GM21360 (cell line): ENCODE data around the gene TLCD3B.

Source experiments
- ATAC-seq: cut with Tn5 transposase; IDR thresholded peaks from one replicate; pipeline ENCODE4 v1.9.1; 2021; ENCODE audit warnings: mild to moderate bottlenecking, moderate library complexity; ENCODE audit not compliant: unreplicated experiment

The TLCD3B gene

DNA sequence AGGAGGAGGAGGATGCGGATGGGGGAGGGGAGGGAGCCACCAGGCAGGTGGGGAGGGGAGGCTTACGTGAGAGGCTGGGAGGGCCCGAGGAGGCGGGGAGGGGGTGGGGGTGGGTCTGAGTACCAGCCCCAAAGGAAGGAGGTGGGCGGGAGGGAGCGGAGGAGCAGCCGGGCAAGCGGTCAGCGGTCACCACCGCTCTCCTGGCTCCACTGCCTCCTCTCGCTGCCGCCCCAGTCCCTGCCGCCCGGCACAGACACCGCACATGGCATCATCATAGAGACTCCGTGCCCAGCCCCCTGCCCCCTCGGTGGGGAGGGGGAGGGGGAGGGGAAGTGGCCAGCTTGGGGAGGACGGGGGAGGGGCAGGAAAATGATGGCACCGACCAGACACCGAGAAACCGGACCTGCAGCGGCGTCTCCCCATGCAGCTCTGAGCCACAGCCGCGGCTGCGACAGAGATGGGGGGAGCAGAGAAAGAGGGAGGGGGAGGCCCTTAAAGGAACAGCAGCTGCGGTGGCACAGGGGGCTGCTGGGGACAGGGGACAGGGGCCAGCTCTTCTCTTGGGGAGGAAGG lies at the start of gene TLCD3B:
TSS of gene TLCD3B (minus strand) at position 431 of the 573 bp plus-strand sequence. CDS start 744 bp downstream, outside the sequence.
- ATAC-seq, result no peak

GRCh38 chr16:30079480-30079879 lies 48.4 kb upstream of the TLCD3B start:
- ATAC-seq, result no peak

GRCh38 chr16:30078744-30079143 lies 47.7 kb upstream of the TLCD3B start:
- ATAC-seq, result no peak

DNA sequence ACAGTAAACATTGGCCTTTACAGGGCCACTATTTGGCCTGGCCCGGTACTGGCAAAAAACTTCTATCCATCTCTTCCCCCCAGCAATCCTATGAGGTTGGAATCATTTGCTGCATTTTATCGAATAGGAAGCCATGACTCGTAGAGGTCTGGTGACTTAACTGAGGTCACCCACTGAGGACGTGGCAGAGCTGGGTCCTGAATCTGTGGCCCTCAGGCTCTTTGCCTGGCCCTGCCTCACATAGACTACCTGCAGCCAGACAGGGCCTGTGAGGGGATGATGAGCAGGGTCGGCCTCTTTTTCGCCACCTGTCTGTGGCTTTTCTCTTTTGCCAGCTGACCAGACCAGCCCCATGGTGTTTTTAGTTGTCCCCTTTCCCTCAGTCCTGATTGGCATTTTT lies 46.6 kb upstream of the TLCD3B start:
- no peak for ATAC-seq

DNA sequence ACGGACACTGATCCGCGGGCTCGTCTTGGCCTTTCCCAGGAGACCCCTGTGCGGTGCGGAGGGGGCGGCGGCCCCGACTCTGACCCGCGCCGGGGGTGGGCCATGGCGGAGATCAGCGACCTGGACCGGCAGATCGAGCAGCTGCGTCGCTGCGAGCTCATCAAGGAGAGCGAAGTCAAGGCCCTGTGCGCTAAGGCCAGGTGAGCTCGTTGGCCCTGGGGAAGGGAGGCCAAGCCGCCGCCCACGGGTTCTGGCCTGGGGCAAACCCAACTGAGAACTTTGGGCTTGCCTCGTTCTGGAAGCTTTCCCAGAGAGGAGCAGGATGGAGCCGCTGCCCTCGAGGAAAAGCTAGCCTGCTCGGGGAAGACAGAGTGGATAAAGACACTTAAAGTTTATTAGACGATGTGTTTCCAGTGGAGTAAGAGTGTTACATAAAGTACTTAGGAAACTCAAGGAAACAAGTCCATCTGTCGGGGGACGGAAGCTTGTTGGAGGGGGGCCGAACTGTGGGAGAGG lies 45.3 kb upstream of the TLCD3B start:
- no peak for ATAC-seq

DNA sequence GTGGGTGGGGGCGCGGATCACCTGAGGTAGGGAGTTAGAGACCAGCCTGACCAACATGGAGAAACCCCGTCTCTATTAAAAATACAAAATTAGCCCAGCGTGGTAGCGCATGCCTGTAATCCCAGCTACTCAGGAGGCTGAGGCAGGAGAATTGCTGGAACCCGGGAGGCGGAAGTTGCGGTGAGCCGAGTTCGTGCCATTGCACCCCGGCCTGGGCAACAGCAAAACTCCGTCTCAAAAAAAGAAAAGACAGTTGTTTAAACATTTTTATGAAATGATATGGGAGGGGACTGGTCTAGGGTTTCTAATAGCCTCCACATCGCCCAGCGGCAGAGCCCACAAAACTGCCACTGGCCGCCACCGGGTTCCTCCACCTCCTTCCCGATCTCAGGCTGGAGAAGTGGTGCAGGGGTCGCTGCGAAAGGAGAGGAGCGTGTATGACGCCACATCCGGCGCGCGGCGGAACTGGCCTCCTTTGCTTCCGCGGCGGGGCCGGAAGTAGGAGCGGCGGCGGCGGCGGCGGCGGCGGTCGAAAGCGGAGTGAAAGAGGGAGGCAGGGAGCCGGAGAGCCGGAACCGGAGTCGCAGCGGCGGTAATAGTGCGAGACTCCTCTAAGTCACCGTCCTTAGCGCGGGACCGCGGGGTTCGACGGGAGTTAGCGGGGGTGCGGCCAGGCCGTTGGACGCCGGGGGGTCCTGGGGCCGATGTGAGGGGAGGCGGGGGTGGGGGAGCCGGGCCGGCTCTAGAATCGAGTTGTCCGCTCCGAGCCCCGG lies 44.6 kb upstream of the TLCD3B start, which contains the start of gene PPP4C:
TSS of gene PPP4C (plus strand) at position 492 of the 773 bp plus-strand sequence. CDS start 384 bp downstream, outside the sequence.
- no peak for ATAC-seq

GRCh38 chr16:30070490-30070889 lies 39.4 kb upstream of the TLCD3B start:
- no peak for ATAC-seq

- no peak for ATAC-seq
Observed at GRCh38 chr16:30069611-30070462, 38.8 kb upstream of the TLCD3B start.

DNA sequence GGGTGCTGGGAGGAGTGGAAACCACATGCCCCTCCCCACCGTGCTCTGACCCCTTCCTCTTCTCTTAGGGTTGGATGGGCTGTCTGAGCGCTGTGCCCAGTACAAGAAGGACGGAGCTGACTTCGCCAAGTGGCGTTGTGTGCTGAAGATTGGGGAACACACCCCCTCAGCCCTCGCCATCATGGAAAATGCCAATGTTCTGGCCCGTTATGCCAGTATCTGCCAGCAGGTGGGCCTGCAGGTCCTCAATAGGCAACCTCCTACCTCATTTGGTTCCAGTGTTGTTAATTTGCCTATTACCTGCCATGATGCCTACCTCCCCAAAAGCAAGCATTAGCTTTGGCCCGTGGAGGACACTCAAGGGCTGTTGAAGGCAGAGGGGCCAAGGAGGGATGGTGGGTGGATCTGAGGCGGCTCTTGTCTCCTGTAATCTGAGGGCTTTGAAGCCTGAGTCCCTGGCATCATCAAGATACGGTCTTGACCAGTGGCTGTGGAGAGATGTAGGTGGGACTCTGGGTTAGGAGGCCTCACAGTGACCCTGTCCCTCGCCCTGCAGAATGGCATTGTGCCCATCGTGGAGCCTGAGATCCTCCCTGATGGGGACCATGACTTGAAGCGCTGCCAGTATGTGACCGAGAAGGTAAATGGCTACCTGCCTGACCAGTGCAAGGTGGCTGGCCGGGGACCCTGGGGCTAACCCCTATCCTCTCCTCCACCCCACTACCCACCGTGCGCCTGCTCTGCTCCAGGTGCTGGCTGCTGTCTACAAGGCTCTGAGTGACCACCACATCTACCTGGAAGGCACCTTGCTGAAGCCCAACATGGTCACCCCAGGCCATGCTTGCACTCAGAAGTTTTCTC lies 37.9 kb upstream of the TLCD3B start:
- ATAC-seq, result no peak

DNA sequence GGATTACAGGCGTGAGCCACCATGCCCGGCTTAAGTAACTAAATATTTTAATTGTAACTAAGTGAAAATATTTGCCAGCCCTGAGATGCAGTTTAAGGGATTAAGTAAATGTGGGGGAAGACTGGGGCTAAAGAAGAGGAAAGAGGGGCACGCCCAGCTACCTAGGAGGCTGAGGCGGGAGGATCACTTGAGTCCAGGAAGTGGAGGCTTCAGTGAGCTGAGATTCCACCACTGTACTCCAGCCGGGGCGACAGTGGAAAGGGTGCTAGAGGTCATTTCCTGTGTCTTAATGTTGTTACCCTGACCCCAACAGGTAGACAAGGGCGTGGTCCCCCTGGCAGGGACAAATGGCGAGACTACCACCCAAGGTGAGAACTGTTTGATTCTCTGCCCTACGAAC lies 37.3 kb upstream of the TLCD3B start:
- no peak for ATAC-seq

DNA sequence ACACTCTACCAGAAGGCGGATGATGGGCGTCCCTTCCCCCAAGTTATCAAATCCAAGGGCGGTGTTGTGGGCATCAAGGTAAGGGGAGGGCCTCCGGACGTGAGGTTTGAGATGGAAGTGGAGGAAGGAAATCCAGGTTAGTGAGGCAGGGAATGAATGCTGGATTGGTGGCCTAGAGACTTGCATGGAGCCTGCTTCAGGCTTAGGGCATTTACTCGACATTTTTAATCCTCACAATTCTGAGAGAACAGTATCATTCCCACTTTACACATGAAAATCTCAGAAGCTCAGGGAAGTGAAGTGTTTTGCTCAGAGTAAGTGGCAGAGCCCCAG lies 36.5 kb upstream of the TLCD3B start:
- ATAC-seq, result no peak

DNA sequence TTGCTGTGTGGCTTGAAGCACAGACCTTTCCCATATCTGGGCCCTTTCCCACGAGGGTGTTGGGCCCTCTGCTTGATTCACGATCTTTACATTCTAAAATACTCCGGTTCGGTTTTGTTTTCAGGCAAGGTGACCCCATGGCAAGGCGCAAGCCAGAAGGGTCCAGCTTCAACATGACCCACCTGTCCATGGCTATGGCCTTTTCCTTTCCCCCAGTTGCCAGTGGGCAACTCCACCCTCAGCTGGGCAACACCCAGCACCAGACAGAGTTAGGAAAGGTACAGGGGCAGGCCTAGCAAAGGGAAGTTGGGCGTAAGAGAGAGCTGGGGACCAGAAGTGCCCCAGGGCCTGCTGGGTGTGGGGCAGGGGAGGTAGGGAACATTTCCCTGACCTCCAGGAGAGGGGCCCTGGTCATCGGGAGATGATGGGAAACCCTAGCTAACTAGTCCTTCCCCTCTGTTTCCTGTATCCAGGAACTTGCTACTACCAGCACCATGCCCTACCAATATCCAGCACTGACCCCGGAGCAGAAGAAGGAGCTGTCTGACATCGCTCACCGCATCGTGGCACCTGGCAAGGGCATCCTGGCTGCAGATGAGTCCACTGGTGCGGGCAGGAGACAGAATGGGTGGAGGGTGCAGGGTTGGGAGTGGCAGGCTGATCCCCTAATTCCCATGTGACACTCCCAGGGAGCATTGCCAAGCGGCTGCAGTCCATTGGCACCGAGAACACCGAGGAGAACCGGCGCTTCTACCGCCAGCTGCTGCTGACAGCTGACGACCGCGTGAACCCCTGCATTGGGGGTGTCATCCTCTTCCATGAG lies 35.9 kb upstream of the TLCD3B start:
- no peak for ATAC-seq

DNA sequence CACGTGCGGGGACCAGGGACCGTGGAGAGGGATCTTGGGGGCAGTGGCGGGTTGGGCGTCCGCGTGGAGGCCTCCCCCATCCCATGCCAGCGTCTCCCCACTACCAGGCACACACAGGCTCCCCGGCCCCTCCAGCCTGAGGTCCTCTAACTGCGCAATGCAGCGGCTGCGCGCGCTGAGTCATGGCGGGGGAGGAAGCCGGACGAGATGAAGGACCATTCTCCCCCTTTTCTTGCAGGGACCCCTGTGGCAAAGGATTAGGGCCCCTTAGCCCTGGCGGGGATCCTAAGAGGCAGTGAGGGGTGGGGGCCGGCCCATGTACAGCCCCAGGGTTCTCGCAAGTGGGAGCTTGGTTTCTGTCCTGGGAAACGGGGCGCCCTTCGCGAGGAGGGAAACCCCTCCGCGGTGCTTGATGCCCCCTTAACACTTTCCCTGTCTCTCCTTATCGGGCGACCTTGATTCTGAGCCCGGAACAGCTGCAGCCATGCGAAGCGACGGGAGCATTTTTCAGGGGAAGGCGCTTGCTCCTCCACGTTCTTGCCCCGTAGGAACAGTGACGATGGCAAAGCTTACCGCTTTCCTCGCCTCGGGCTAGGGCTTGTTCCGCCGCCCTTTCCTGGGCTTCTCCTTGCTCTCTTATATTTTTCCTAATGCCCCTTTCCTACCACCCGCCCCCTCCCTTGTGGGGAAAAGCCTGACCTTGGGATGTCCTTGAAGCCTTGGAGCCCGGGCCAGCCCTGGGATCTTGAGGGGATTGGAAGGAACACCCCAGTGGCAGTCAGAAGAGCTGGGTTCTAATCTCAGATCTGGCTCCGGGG lies 35.1 kb upstream of the TLCD3B start:
- no peak for ATAC-seq

DNA sequence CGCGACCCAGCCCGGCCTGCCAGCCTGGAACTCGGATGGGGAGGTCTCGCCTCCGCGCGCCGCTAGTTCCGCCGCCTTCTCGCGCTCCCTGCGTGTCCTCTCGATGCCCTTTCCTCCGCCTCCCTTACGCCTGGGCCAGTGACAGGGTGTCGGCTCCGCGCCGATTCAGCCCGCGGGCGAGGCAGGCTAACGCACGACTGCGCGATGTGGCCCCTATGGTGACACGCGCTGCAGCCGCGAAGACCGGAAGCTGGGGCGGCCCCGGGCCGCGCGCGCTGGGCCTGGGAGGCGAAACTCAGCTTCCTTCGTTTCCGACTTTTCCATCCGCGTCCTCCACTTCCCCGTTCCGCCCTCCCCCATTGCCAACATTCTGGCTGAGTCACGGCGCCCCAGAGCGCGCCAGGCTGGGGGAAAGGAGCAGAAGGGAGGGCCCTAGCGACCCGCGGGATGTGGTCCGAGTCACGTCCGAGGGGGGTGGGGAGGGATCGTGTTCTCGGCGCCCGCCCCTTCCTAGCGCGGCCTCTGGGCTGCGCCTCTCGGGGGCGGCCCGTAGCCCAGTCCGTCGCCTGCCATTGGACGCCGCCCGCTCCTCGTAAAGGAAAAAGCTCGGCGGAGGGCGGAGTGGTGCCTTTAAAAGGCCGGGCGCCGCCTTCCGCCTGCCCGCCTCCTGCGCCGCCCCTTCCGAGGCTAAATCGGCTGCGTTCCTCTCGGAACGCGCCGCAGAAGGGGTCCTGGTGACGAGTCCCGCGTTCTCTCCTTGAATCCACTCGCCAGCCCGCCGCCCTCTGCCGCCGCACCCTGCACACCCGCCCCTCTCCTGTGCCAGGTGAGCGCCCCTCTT lies 34.3 kb upstream of the TLCD3B start, which contains the start of gene ALDOA:
TSS of gene ALDOA (plus strand) at position 659 of the 841 bp plus-strand sequence. CDS start 1,138 bp downstream, outside the sequence.
- peak; percentile 66 for ATAC-seq

GRCh38 chr16:30064729-30065101 lies 33.6 kb upstream of the TLCD3B start:
- ATAC-seq, result no peak

DNA sequence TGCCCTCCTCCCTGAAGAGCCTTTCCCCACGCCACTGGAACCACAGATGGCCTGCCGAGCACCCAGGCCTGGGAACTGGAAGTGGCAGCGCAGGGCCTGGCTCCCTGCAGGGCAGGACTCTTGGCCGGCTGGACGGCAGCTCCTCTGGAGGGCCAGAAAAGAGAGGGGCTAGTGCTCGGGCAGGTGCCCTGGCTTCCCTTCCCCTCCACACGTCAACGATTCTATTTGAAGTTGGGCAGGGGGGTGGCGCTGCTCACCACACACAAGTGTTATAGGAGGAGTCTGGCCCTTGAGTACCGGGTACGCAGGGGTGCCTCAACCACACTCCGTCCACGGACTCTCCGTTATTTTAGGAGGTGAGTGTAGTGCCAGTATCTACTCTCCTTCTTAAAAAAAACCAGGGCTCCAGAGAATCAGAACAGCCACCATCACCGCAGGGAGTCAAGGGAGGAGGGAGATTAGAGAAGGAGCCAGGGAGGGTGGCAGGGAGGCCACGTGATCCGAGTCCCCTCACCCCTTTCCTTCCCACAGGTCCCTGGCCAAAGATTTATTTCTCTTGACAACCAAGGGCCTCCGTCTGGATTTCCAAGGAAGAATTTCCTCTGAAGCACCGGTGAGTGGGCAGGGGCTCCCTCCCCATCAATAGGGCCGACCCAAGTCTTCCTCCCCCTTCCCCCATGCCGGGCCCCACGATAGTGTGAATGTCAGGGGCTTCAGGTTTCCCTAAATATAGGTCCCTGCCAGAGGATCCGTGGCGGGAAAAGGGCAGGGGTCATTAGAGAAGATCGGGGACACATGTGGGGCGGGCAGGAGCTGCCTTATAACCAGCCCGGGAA lies 33.0 kb upstream of the TLCD3B start:
- ATAC-seq, result peak; percentile 32
